Omental fat pad (tissue), 4 donors: ENCODE data around the gene TMEM164. TPM values are rescaled to one million over a fixed set of nuclear protein-coding genes. Genes with fewer than 3 reads are reported as not detected.

Experiments
- ATAC-seq: fragments of 150-250 bp; one replicate; pipeline ENCODE4 v1.9.1; 2016; ENCODE audit warnings: mild to moderate bottlenecking, moderate library complexity; ENCODE audit not compliant: low FRiP score
- DNase-seq: peaks from one replicate; pipeline ENCODE4 v3.0.0-alpha.2; 2019; ENCODE audit warnings: low spot score
- total RNA-seq, 4 donors: library from RNA; depleted of rRNA; stranded (reverse); fragments of >200 nt; gene quantifications; one replicate each; pipeline ENCODE4 v1.1.0, GENCODE V29; 2016
- TF ChIP-seq, protein P1 (sequence below), 3 donors: fragments of 450-650 bp; IDR thresholded peaks; one replicate each; pipeline ENCODE4 v1.5.1; 2016 to 2017; ENCODE audit warnings: antibody characterized with exemption in 3 of 3, mild to moderate bottlenecking in 3 of 3, moderate library complexity in 2 of 3

Gene TMEM164
- total RNA-seq, 4 donors from 2014 or later, result 24.6 to 56.9 (median 42.1) TPM

DNA sequence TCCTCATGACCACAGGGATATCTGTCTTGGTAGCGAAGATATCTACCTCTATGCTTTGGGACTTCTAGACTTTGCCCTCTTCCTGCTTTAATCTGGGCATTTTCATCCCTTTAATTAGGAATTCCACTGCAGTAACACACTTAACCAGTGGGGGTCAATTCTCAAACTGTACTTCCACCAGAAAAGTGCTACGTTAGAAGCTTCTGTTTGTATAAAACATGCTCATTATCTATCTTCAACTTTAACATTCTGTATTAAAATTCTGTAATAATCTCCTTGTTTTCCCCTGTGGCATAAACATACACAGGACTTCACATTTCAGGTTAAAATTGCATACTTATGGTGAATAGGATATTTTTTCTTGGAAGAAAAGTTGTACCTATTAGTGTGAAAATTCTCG, 209.4 kb downstream of the TMEM164 start:
- no peak for ATAC-seq
- TF ChIP-seq, protein P1, sequence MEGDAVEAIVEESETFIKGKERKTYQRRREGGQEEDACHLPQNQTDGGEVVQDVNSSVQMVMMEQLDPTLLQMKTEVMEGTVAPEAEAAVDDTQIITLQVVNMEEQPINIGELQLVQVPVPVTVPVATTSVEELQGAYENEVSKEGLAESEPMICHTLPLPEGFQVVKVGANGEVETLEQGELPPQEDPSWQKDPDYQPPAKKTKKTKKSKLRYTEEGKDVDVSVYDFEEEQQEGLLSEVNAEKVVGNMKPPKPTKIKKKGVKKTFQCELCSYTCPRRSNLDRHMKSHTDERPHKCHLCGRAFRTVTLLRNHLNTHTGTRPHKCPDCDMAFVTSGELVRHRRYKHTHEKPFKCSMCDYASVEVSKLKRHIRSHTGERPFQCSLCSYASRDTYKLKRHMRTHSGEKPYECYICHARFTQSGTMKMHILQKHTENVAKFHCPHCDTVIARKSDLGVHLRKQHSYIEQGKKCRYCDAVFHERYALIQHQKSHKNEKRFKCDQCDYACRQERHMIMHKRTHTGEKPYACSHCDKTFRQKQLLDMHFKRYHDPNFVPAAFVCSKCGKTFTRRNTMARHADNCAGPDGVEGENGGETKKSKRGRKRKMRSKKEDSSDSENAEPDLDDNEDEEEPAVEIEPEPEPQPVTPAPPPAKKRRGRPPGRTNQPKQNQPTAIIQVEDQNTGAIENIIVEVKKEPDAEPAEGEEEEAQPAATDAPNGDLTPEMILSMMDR (IDR thresholded peaks at IDR 0.05), result no peak

DNA sequence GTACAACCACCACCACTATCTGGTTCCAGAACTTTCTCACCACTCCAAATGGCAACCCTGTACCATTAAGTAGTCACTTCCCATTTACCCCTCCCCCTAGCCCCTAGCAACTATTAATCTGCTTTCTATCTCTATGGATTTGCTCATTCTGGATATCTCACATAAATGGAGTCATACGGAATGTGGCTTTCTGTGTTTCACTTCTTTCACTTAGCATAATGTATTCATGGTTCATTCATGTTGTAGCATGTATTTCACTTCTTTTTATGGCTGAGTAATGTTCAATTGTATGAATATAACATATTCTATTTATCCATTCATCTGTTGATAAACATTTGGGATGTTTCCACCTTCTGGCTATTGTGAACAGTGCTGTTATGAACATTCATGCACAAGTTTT, 210.3 kb downstream of the TMEM164 start:
- ATAC-seq, result no peak
- DNase-seq, result no peak
- TF ChIP-seq, protein P1 (IDR thresholded peaks at IDR 0.05), result no peak

More for the DNA sequence above, 209.4 kb downstream of the TMEM164 start:
- DNase-seq, result no peak

DNA sequence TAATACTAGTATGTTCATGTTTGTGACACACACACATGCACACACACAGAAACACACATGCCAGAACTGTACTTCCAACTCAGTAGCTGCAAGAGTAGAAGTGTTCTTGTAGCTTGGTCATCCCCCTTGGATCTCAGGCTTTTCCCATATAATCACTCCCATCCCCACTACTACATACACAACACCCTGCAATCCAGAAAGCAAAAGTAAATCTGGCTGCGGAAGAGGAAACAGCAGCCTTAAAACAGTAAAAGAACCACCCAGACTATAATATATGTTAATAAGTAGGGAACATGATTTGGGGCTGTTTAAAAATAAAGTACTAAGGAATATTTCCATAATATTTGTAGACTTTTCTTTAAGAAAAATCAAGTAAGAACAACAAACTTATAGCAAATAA, 211.8 kb downstream of the TMEM164 start:
- DNase-seq, result no peak
- TF ChIP-seq, protein P1 (IDR thresholded peaks at IDR 0.05), result no peak
- no peak for ATAC-seq

DNA sequence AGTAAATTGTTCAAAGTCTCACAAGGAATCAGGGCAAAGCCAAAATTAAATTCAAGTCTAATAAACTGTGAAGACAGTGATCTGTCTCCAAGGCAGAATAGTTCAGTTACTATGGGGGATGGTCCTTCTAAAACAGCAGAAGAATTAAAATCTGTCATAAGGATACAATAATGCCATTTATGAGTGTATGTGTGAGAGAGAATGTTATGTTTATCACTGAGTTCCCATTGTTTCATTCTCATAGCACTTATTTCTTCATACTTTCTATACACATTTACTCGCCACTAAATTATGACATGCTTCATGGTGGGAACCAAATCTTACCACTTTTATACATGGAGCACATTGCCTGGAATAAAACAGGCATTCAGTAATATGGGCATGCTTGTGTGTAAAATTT, 212.5 kb downstream of the TMEM164 start:
- TF ChIP-seq, protein P1 (IDR thresholded peaks at IDR 0.05), result no peak
- ATAC-seq (no peak), DNase-seq (no peak)

DNA sequence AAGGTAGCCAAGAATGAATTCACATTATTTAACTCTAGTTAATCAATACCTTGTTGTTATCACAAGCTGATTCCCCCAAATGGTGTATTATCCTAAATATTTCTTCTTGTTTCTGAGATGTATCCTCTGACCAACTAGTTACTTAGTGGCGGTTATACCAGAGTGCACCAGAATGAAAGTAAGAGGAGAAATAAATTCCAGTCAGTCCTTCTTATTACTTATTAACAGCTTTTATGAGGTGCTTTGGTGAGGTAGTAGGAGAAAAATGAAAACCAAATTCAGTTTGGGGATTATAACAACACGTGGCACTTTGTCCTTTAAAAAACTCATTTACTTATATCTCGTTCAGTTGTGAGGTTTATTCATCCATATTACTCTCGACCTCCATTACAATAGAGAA, 213.1 kb downstream of the TMEM164 start:
- no peak for ATAC-seq
- no peak for DNase-seq
- TF ChIP-seq, protein P1 (IDR thresholded peaks at IDR 0.05), result no peak

DNA sequence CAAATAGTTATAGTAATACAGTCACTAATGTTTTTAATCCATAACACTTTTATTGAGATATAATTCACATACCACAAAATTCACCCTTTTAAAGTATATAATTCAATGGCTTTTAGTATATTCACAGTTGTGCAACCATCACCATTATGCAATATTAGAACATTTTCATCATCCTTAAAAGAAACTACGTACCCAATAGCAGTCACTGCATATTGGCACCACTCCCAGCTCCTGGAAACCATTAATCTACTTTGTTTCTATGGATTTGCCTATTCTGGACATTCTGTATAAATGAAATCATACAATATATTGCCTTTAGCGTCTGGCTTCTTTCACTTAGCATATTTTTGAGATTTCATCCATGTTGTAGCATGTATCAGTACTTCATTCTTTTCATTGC, 215.7 kb downstream of the TMEM164 start:
- TF ChIP-seq, protein P1 (IDR thresholded peaks at IDR 0.05), result no peak
- ATAC-seq (no peak), DNase-seq (no peak)

DNA sequence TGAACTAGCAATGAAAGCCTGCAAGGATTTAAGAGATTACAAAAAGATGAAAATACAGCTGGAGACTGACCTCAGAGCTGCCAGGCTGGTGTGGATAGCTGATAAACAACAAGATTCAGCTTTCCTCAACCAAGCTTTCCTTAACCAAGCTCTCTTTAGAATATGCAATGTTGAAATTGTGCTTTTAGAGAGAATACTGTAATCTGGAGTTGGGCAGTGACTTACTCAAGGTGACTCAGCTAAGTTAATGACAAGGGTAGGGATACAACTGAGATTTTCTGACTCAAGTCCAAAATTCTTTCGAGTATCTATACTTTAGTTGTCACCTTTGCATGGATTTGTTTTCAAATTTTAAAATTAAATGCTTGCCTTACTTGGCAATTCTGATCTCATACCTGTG, 217.0 kb downstream of the TMEM164 start:
- DNase-seq (no peak), ATAC-seq (no peak)
- TF ChIP-seq, protein P1 (IDR thresholded peaks at IDR 0.05), result no peak
